22Rv1 (cell line): ENCODE results near the gene SLC25A53.

Experiments
- ZFX ChIP-seq: fragments of 450-650 bp; IDR thresholded peaks from 2 replicates; pipeline ENCODE4 v1.6.1; 2017; ENCODE audit warnings: antibody characterized with exemption, borderline replicate concordance
- TF ChIP-seq, protein P1 (sequence below): fragments of 450-650 bp; IDR thresholded peaks from 2 replicates; pipeline ENCODE4 v1.5.1; 2017; ENCODE audit warnings: mild to moderate bottlenecking

DNA sequence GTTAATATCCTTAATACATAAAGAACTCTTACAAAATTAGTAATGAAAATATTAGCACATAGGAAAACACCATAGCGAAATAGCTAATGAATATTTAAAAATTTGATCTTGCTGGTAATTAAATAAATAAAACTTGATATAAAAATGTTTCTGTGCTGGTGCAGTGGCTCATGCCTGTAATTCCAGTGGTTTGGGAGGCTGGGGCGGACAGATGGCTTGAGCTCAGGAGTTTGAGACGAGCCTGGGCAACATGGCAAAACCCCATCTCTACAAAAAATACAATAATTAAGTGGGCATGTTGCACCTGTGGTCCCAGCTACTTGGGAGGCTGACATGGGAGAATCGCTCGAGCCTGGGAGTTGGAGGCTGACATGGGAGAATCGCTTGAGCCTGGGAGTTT is 17.0 kb upstream of the SLC25A53 start:
- TF ChIP-seq, protein P1, sequence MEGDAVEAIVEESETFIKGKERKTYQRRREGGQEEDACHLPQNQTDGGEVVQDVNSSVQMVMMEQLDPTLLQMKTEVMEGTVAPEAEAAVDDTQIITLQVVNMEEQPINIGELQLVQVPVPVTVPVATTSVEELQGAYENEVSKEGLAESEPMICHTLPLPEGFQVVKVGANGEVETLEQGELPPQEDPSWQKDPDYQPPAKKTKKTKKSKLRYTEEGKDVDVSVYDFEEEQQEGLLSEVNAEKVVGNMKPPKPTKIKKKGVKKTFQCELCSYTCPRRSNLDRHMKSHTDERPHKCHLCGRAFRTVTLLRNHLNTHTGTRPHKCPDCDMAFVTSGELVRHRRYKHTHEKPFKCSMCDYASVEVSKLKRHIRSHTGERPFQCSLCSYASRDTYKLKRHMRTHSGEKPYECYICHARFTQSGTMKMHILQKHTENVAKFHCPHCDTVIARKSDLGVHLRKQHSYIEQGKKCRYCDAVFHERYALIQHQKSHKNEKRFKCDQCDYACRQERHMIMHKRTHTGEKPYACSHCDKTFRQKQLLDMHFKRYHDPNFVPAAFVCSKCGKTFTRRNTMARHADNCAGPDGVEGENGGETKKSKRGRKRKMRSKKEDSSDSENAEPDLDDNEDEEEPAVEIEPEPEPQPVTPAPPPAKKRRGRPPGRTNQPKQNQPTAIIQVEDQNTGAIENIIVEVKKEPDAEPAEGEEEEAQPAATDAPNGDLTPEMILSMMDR = no peak
- no peak for TF ChIP-seq ZFX
